Lower leg skin (tissue), 3 donors: ENCODE results near the gene BABAM1.

Source experiments
- POLR2A ChIP-seq, 2 donors: fragments of 450-650 bp; IDR thresholded peaks; one replicate each; pipeline ENCODE4 v1.6.1; 2016 to 2017; ENCODE audit warnings: antibody characterized with exemption in 2 of 2, mild to moderate bottlenecking in 1 of 2, moderate library complexity in 1 of 2
- TF ChIP-seq, protein P1 (sequence below), 3 donors: fragments of 450-650 bp; IDR thresholded peaks; one replicate each; pipeline ENCODE4 v1.5.1; 2016; ENCODE audit warnings: antibody characterized with exemption in 3 of 3, mild to moderate bottlenecking in 3 of 3, moderate library complexity in 2 of 3

DNA sequence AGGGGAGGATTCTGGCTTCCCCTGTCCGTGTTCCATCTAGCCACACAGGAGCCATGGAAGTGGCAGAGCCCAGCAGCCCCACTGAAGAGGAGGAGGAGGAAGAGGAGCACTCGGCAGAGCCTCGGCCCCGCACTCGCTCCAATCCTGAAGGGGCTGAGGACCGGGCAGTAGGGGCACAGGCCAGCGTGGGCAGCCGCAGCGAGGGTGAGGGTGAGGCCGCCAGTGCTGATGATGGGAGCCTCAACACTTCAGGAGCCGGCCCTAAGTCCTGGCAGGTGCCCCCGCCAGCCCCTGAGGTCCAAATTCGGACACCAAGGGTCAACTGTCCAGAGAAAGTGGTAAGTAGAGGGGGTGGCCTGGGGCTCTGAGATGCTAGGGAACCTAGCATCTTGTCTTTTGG is 1.5 kb downstream of the BABAM1 start:
- TF ChIP-seq, protein P1, sequence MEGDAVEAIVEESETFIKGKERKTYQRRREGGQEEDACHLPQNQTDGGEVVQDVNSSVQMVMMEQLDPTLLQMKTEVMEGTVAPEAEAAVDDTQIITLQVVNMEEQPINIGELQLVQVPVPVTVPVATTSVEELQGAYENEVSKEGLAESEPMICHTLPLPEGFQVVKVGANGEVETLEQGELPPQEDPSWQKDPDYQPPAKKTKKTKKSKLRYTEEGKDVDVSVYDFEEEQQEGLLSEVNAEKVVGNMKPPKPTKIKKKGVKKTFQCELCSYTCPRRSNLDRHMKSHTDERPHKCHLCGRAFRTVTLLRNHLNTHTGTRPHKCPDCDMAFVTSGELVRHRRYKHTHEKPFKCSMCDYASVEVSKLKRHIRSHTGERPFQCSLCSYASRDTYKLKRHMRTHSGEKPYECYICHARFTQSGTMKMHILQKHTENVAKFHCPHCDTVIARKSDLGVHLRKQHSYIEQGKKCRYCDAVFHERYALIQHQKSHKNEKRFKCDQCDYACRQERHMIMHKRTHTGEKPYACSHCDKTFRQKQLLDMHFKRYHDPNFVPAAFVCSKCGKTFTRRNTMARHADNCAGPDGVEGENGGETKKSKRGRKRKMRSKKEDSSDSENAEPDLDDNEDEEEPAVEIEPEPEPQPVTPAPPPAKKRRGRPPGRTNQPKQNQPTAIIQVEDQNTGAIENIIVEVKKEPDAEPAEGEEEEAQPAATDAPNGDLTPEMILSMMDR (IDR thresholded peaks at IDR 0.05): no peak
- no peak for TF ChIP-seq POLR2A (IDR thresholded peaks at IDR 0.05)
